HepG2 (cell line): ENCODE results near the gene PTCRA.

Experiments used
- ESRRA ChIP-seq: sonication (generic); formaldehyde crosslinking; IDR thresholded peaks from 2 replicates; pipeline ENCODE4 v1.5.1; 2020; ENCODE audit warnings: mild to moderate bottlenecking, low read depth, missing genetic modification reagents
- EZH2 ChIP-seq: conservative IDR thresholded peaks from 2 replicates; pipeline ENCODE4 v1.6.1; 2012; ENCODE audit warnings: mild to moderate bottlenecking, low read depth, low read length, moderate library complexity
- NPAS2 ChIP-seq: sonication (generic); formaldehyde crosslinking; IDR thresholded peaks from 2 replicates; pipeline ENCODE4 v1.8.0; 2022; ENCODE audit warnings: mild to moderate bottlenecking, missing genetic modification reagents, borderline replicate concordance
- RNF2 ChIP-seq: fragments of 450-650 bp; conservative IDR thresholded peaks from 2 replicates; pipeline ENCODE4 v1.6.1; 2016; ENCODE audit warnings: low read depth
- TARDBP ChIP-seq: sonication (generic); formaldehyde crosslinking; IDR thresholded peaks from 2 replicates; pipeline ENCODE4 v1.8.0; 2022; ENCODE audit warnings: mild to moderate bottlenecking, missing genetic modification reagents
- ZFP82 ChIP-seq: sonication (generic); formaldehyde crosslinking; IDR thresholded peaks from 2 replicates; pipeline ENCODE4 v1.5.1; 2020; ENCODE audit warnings: mild to moderate bottlenecking, missing genetic modification reagents, borderline replicate concordance
- ZNF343 ChIP-seq: sonication (generic); formaldehyde crosslinking; IDR thresholded peaks from 2 replicates; pipeline ENCODE4 v1.4.0; 2020; ENCODE audit warnings: mild to moderate bottlenecking, missing genetic modification reagents
- TF ChIP-seq, protein P1 (sequence below): sonication (generic); formaldehyde crosslinking; IDR thresholded peaks from 2 replicates; pipeline ENCODE4 v1.5.0; 2020; ENCODE audit warnings: mild to moderate bottlenecking, missing genetic modification reagents, moderate library complexity
- TF ChIP-seq, protein P2 (sequence below): sonication (generic); formaldehyde crosslinking; IDR thresholded peaks from 2 replicates; pipeline ENCODE4 v1.5.1; 2020; ENCODE audit warnings: mild to moderate bottlenecking, missing genetic modification reagents, borderline replicate concordance
- TF ChIP-seq, protein P3 (sequence below): sonication (generic); formaldehyde crosslinking; IDR thresholded peaks from 2 replicates; pipeline ENCODE4 v1.8.1; 2023; ENCODE audit warnings: mild to moderate bottlenecking, missing genetic modification reagents, borderline replicate concordance
- TF ChIP-seq, protein P4 (sequence below): sonication (generic); formaldehyde crosslinking; IDR thresholded peaks from 2 replicates; pipeline ENCODE4 v1.4.0; 2020; ENCODE audit warnings: missing genetic modification reagents, mild to moderate bottlenecking, borderline replicate concordance

DNA sequence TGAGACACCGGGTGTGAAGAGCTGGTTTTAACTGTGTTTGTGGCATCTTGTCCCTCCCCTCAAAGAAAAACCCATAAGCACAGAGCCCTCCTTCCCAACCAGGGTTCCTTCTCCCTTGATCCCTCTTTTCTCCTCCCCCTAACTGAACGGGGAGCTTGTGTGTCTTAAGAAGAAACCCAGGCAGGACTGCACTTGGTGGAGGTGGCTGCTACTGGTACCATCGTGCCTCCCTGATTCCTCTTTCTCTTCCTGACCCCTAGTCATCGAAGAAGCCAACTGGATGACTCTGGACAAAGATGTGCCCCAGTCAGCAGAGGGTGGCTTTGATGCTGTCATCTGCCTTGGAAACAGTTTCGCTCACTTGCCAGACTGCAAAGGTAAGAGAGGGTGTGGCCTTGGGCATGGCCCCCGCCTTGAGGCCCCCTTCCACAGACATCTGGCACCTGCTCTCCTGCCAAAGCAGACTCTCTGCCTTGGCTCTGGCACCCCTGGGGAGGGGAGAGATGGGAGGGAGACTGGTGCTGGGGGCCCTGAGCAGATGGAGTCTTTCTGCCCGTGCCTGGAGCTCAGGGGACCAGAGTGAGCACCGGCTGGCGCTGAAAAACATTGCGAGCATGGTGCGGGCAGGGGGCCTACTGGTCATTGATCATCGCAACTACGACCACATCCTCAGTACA, 46.8 kb downstream of the PTCRA start:
- TF ChIP-seq, protein P1, sequence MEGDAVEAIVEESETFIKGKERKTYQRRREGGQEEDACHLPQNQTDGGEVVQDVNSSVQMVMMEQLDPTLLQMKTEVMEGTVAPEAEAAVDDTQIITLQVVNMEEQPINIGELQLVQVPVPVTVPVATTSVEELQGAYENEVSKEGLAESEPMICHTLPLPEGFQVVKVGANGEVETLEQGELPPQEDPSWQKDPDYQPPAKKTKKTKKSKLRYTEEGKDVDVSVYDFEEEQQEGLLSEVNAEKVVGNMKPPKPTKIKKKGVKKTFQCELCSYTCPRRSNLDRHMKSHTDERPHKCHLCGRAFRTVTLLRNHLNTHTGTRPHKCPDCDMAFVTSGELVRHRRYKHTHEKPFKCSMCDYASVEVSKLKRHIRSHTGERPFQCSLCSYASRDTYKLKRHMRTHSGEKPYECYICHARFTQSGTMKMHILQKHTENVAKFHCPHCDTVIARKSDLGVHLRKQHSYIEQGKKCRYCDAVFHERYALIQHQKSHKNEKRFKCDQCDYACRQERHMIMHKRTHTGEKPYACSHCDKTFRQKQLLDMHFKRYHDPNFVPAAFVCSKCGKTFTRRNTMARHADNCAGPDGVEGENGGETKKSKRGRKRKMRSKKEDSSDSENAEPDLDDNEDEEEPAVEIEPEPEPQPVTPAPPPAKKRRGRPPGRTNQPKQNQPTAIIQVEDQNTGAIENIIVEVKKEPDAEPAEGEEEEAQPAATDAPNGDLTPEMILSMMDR (CRISPR knock-in tag), result no peak
- TF ChIP-seq, protein P2, sequence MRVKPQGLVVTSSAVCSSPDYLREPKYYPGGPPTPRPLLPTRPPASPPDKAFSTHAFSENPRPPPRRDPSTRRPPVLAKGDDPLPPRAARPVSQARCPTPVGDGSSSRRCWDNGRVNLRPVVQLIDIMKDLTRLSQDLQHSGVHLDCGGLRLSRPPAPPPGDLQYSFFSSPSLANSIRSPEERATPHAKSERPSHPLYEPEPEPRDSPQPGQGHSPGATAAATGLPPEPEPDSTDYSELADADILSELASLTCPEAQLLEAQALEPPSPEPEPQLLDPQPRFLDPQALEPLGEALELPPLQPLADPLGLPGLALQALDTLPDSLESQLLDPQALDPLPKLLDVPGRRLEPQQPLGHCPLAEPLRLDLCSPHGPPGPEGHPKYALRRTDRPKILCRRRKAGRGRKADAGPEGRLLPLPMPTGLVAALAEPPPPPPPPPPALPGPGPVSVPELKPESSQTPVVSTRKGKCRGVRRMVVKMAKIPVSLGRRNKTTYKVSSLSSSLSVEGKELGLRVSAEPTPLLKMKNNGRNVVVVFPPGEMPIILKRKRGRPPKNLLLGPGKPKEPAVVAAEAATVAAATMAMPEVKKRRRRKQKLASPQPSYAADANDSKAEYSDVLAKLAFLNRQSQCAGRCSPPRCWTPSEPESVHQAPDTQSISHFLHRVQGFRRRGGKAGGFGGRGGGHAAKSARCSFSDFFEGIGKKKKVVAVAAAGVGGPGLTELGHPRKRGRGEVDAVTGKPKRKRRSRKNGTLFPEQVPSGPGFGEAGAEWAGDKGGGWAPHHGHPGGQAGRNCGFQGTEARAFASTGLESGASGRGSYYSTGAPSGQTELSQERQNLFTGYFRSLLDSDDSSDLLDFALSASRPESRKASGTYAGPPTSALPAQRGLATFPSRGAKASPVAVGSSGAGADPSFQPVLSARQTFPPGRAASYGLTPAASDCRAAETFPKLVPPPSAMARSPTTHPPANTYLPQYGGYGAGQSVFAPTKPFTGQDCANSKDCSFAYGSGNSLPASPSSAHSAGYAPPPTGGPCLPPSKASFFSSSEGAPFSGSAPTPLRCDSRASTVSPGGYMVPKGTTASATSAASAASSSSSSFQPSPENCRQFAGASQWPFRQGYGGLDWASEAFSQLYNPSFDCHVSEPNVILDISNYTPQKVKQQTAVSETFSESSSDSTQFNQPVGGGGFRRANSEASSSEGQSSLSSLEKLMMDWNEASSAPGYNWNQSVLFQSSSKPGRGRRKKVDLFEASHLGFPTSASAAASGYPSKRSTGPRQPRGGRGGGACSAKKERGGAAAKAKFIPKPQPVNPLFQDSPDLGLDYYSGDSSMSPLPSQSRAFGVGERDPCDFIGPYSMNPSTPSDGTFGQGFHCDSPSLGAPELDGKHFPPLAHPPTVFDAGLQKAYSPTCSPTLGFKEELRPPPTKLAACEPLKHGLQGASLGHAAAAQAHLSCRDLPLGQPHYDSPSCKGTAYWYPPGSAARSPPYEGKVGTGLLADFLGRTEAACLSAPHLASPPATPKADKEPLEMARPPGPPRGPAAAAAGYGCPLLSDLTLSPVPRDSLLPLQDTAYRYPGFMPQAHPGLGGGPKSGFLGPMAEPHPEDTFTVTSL, result no peak
- TF ChIP-seq TARDBP (no peak), EZH2 (no peak), NPAS2 (no peak), ZFP82 (CRISPR knock-in tag) (no peak), ZNF343 (CRISPR knock-in tag) (no peak), RNF2 (no peak), ESRRA (no peak)
- TF ChIP-seq, protein P3, sequence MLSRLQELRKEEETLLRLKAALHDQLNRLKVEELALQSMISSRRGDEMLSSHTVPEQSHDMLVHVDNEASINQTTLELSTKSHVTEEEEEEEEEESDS (CRISPR knock-in tag), result no peak
- TF ChIP-seq, protein P4, sequence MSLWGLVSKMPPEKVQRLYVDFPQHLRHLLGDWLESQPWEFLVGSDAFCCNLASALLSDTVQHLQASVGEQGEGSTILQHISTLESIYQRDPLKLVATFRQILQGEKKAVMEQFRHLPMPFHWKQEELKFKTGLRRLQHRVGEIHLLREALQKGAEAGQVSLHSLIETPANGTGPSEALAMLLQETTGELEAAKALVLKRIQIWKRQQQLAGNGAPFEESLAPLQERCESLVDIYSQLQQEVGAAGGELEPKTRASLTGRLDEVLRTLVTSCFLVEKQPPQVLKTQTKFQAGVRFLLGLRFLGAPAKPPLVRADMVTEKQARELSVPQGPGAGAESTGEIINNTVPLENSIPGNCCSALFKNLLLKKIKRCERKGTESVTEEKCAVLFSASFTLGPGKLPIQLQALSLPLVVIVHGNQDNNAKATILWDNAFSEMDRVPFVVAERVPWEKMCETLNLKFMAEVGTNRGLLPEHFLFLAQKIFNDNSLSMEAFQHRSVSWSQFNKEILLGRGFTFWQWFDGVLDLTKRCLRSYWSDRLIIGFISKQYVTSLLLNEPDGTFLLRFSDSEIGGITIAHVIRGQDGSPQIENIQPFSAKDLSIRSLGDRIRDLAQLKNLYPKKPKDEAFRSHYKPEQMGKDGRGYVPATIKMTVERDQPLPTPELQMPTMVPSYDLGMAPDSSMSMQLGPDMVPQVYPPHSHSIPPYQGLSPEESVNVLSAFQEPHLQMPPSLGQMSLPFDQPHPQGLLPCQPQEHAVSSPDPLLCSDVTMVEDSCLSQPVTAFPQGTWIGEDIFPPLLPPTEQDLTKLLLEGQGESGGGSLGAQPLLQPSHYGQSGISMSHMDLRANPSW (CRISPR knock-in tag), result no peak
